ENCODE data around the gene ARFGEF3.

DNA sequence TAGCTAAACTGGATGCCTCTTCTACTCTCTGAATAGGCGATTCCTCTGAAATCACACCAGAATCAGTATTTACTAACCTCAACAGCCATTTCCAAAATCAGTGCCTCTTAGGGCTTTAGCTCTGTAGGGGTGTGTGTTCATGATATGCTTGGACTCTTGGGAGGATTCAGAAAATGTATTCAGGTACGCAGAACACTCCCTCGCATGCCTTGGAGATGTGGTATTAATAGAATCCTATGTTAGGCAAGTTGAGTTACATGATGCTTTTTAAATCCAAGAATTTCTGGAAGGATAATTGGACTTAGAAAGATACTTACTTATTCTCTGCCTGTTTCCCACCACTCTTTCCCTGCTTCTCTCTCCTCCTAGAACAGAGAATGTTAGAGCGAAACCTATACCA is 88.3 kb downstream of the ARFGEF3 start:
- no peak for TF ChIP-seq POLR2AphosphoS5 (IDR thresholded peaks at IDR 0.05; ENCODE audit: low read length)
- TF ChIP-seq CTCF (IDR thresholded peaks at IDR 0.05 in 2 of 3, conservative IDR thresholded peaks at IDR 0.05 in 1 of 3; ENCODE audit: control insufficient read depth in 2 of 3, extremely low read depth in 1 of 3, insufficient read depth in 1 of 3, low read depth in 3 of 3, low read length in 3 of 3), result no peak
- TF ChIP-seq SREBF1 (IDR thresholded peaks at IDR 0.05; ENCODE audit: low read length), result no peak

All from GM12878 (cell line).